Mesenchymal stem cell (in vitro differentiated cells and primary cell): ENCODE data around the gene SETX. TPM values are rescaled to one million over a fixed set of nuclear protein-coding genes. Genes with fewer than 3 reads are reported as not detected.

Experiments
- DNase-seq: peaks from one replicate; pipeline ENCODE4 v3.0.0-alpha.2; 2013
- H2AFZ ChIP-seq: one replicate; pipeline ENCODE4 v1.6.1; 2013; ENCODE audit warnings: low read depth, mild to moderate bottlenecking, control low read depth, inconsistent platforms, low read length, moderate library complexity
- H2AK5ac ChIP-seq: 2 replicates; pipeline ENCODE4 v1.6.1; 2013; ENCODE audit warnings: low read length, moderate library complexity, mild to moderate bottlenecking, inconsistent platforms; ENCODE audit not compliant: severe bottlenecking
- H2BK120ac ChIP-seq: one replicate; pipeline ENCODE4 v1.6.1; 2013; ENCODE audit warnings: low read depth, mild to moderate bottlenecking, inconsistent platforms, low read length, moderate library complexity
- H2BK12ac ChIP-seq, 2 experiments: one replicate each; pipeline ENCODE4 v1.6.1; 2013; ENCODE audit warnings: inconsistent platforms in 2 of 2, low read length in 2 of 2, mild to moderate bottlenecking in 2 of 2, moderate library complexity in 2 of 2, control low read depth in 1 of 2
- H2BK15ac ChIP-seq: one replicate; pipeline ENCODE4 v1.6.1; 2013; ENCODE audit warnings: mild to moderate bottlenecking, low read depth, inconsistent platforms; ENCODE audit not compliant: poor library complexity, severe bottlenecking
- H2BK5ac ChIP-seq: 2 replicates; pipeline ENCODE4 v1.6.1; 2013; ENCODE audit warnings: low read depth, mild to moderate bottlenecking, low read length, control low read depth, inconsistent platforms; ENCODE audit not compliant: poor library complexity, severe bottlenecking
- H3K14ac ChIP-seq, 2 experiments: one replicate each; pipeline ENCODE4 v1.6.1; 2013; ENCODE audit warnings: inconsistent platforms in 2 of 2, low read length in 2 of 2, control low read depth in 1 of 2, mild to moderate bottlenecking in 1 of 2, moderate library complexity in 1 of 2
- H3K18ac ChIP-seq, 2 experiments: one replicate each; pipeline ENCODE4 v1.6.1; 2013; ENCODE audit warnings: inconsistent platforms in 2 of 2, low read length in 2 of 2, control low read depth in 1 of 2, low read depth in 1 of 2, mild to moderate bottlenecking in 1 of 2
- H3K23ac ChIP-seq, 2 experiments: one replicate each; pipeline ENCODE4 v1.6.1; 2013; ENCODE audit warnings: inconsistent platforms in 2 of 2, low read length in 2 of 2, mild to moderate bottlenecking in 2 of 2, moderate library complexity in 2 of 2, control low read depth in 1 of 2
- H3K27ac ChIP-seq: 2 replicates; pipeline ENCODE4 v1.5.1; 2013; ENCODE audit warnings: mild to moderate bottlenecking, moderate library complexity, low read length, control low read depth, inconsistent platforms; ENCODE audit not compliant: poor library complexity, severe bottlenecking
- H3K27me3 ChIP-seq, 2 experiments: 2 replicates each; pipeline versions ENCODE4 v1.6.1 to v1.7.0; 2013; ENCODE audit warnings: low read length in 2 of 2, mild to moderate bottlenecking in 2 of 2, moderate library complexity in 2 of 2, control low read depth in 1 of 2, inconsistent platforms in 1 of 2; ENCODE audit not compliant: control insufficient read depth in 1 of 2, insufficient read depth in 1 of 2
- H3K36me3 ChIP-seq, 2 experiments: 2 replicates each; pipeline versions ENCODE4 v1.6.1 to v1.7.0; 2013; ENCODE audit warnings: low read length in 2 of 2, control low read depth in 1 of 2, inconsistent platforms in 1 of 2, low read depth in 1 of 2, mild to moderate bottlenecking in 1 of 2; ENCODE audit not compliant: insufficient read depth in 2 of 2, control insufficient read depth in 1 of 2
- H3K4ac ChIP-seq, 2 experiments: one replicate each; pipeline ENCODE4 v1.6.1; 2013; ENCODE audit warnings: inconsistent platforms in 2 of 2, low read length in 2 of 2, mild to moderate bottlenecking in 2 of 2, moderate library complexity in 2 of 2, control low read depth in 1 of 2, low read depth in 1 of 2
- H3K4me1 ChIP-seq: 2 replicates; pipeline ENCODE4 v1.6.1; 2013; ENCODE audit warnings: low read depth, low read length, control low read depth; ENCODE audit not compliant: control insufficient read depth, insufficient read depth
- H3K4me2 ChIP-seq: 2 replicates; pipeline ENCODE4 v1.6.1; 2013; ENCODE audit warnings: low read length, mild to moderate bottlenecking, inconsistent platforms; ENCODE audit not compliant: poor library complexity, severe bottlenecking
- H3K4me3 ChIP-seq, 2 experiments: 2 replicates each; pipeline versions ENCODE4 v1.5.1 to v1.7.0; 2013; ENCODE audit warnings: low read length in 2 of 2, mild to moderate bottlenecking in 2 of 2, control low read depth in 1 of 2, low read depth in 1 of 2; ENCODE audit not compliant: insufficient read depth in 1 of 2
- H3K79me1 ChIP-seq: replicated peaks from 2 replicates; pipeline ENCODE4 v1.6.1; 2013; ENCODE audit warnings: mild to moderate bottlenecking, control low read depth, low read length, inconsistent platforms; ENCODE audit not compliant: poor library complexity, severe bottlenecking
- H3K9ac ChIP-seq: 2 replicates; pipeline ENCODE4 v1.7.0; 2013; ENCODE audit warnings: mild to moderate bottlenecking, low read length, moderate library complexity
- H3K9me3 ChIP-seq: 2 replicates; pipeline ENCODE4 v1.7.0; 2013; ENCODE audit warnings: mild to moderate bottlenecking, low read length; ENCODE audit not compliant: control insufficient read depth
- H4K8ac ChIP-seq: one replicate; pipeline ENCODE4 v1.6.1; 2013; ENCODE audit warnings: inconsistent platforms, mild to moderate bottlenecking, low read length, moderate library complexity
- H4K91ac ChIP-seq: one replicate; pipeline ENCODE4 v1.6.1; 2013; ENCODE audit warnings: mild to moderate bottlenecking, low read length, inconsistent platforms
- WGBS: methylation state at CpG from one replicate; pipeline ENCODE4 v1.1.7; 2013; ENCODE audit warnings: mixed read lengths; 5-methylcytosine and 5-hydroxymethylcytosine counted together
- polyA plus RNA-seq, 2 experiments: library from polyadenylated mRNA; stranded (reverse); fragments of 200-250 nt; gene quantifications; one replicate each; pipeline ENCODE4 v1.2.3, GENCODE V29; 2013

Gene SETX, protein sequence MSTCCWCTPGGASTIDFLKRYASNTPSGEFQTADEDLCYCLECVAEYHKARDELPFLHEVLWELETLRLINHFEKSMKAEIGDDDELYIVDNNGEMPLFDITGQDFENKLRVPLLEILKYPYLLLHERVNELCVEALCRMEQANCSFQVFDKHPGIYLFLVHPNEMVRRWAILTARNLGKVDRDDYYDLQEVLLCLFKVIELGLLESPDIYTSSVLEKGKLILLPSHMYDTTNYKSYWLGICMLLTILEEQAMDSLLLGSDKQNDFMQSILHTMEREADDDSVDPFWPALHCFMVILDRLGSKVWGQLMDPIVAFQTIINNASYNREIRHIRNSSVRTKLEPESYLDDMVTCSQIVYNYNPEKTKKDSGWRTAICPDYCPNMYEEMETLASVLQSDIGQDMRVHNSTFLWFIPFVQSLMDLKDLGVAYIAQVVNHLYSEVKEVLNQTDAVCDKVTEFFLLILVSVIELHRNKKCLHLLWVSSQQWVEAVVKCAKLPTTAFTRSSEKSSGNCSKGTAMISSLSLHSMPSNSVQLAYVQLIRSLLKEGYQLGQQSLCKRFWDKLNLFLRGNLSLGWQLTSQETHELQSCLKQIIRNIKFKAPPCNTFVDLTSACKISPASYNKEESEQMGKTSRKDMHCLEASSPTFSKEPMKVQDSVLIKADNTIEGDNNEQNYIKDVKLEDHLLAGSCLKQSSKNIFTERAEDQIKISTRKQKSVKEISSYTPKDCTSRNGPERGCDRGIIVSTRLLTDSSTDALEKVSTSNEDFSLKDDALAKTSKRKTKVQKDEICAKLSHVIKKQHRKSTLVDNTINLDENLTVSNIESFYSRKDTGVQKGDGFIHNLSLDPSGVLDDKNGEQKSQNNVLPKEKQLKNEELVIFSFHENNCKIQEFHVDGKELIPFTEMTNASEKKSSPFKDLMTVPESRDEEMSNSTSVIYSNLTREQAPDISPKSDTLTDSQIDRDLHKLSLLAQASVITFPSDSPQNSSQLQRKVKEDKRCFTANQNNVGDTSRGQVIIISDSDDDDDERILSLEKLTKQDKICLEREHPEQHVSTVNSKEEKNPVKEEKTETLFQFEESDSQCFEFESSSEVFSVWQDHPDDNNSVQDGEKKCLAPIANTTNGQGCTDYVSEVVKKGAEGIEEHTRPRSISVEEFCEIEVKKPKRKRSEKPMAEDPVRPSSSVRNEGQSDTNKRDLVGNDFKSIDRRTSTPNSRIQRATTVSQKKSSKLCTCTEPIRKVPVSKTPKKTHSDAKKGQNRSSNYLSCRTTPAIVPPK (N-terminal part only)
- 19.3 TPM for polyA plus RNA-seq (2013, experiment 1 of 2)
- polyA plus RNA-seq (2013, experiment 2 of 2) = 18.5 TPM

DNA sequence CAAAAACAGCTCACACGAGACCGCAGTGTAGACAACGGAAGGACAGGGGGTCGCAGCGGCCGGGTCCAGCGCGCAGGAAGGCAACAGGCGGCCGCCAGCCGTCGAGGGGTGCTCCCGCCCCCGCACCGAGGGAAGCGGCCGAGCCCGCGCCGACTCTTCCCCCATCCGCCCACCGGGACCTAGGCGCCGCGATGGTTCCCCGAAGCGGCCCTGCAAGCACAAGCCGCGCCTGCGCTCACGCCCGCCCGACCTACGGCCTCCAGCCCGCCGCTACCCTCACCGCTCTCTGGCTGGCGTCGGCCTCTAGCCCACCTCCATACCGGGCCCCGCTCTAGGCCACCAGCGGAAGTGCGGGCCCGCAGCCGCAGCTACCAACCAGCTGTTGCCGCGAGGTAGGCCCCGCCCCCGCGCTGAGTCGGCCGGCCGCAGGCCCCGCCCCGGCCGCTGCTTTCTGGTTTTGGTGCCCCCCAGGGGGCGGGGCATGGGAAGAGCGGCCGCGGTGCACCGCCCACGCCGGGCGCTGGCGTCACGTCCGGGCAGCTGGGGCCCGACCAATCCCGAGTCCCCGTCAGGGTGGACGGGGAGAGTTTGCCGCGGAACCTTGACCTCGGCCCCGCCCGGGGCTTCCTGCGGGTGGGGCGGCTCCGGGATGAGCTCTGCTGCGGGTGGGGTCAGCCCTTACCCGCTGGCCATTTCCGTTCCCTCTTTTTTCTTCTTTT is at the start of gene SETX:
SETX (minus strand) TSS at position 350 of the 719 bp plus-strand sequence. CDS start 5,558 bp downstream, outside the sequence.
- peak within 1 kb of the TSS; percentile 98 for H4K8ac ChIP-seq
- H3K23ac ChIP-seq = peak within 1 kb of the TSS; percentile 34 to 97
- peak within 1 kb of the TSS; percentile 91 to 99 for H3K4me3 ChIP-seq
- peak; percentile 96 for DNase-seq
- peak within 1 kb of the TSS in 1 of 2 experiments; percentile 97 for H3K14ac ChIP-seq
- H2BK12ac ChIP-seq = peak within 1 kb of the TSS; percentile 23 to 75
- H3K79me1 ChIP-seq = peaks cover 4% of the 10 kb centered on the region
- peaks cover 4 to 36% of the 10 kb centered on the region in 2 experiments for H3K36me3 ChIP-seq
- peak within 1 kb of the TSS; percentile 98 for H3K9ac ChIP-seq
- peak within 1 kb of the TSS; percentile 56 for H3K27ac ChIP-seq
- WGBS = under 1% methylated on average over 72 of the region's 82 CpGs
- peak within 1 kb of the TSS; percentile 97 for H2BK15ac ChIP-seq
- H3K4ac ChIP-seq = peak within 1 kb of the TSS; percentile 90 to 98
- H3K27me3 ChIP-seq = no peaks in the 10 kb centered on the region
- H2BK5ac ChIP-seq = peak within 1 kb of the TSS; percentile 89
- H3K9me3 ChIP-seq = no peaks in the 10 kb centered on the region
- peak within 1 kb of the TSS; percentile 99 for H4K91ac ChIP-seq
- H2AFZ ChIP-seq = peak within 1 kb of the TSS; percentile 92
- peak within 1 kb of the TSS; percentile 85 for H2BK120ac ChIP-seq
- peak within 1 kb of the TSS; percentile 100 for H3K18ac ChIP-seq
- peaks cover 8% of the 10 kb centered on the region for H3K4me1 ChIP-seq
- H2AK5ac ChIP-seq = peak within 1 kb of the TSS; percentile 88
- peak within 1 kb of the TSS; percentile 93 for H3K4me2 ChIP-seq

DNA sequence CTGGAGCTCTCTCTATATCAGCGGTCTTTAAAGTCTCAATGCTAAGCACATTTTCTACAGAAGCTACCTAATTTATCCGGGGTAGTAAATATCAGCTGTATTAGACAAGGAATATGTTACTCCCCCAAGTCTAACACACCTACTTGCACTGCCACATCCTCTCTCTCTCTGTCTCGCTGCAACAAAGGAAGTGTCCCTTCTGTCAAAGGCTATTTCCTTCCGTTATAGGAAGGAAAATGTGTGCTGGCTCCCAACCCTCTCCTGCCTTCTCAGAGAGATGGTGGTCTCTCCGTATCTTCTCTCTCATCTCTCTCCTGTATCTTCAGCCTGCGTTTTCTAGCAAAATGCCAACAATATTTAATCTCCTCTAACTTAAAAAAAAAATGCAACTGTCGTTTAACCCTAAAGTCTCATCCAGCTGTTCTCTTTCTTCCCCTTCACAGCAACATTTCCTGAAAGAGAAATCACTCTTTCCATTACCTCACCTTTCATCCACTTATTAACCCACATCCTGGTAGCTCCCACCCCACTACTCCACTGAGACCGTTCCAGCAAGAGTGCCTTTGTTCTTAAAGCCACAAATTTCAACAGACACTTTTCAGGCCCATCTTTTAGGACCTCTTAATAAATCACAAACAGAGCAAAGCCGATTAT is 49.6 kb upstream of the SETX start:
- H2BK12ac ChIP-seq = no peak overlapping the region
- H3K27ac ChIP-seq = no peak overlapping the region
- no peak overlapping the region for H2BK15ac ChIP-seq
- no peak overlapping the region for H2AK5ac ChIP-seq
- H3K23ac ChIP-seq = no peak overlapping the region
- no peak overlapping the region for H2BK5ac ChIP-seq
- no peak overlapping the region for H3K14ac ChIP-seq
- no peak overlapping the region for H3K18ac ChIP-seq
- H3K27me3 ChIP-seq = peaks cover 4% of the 10 kb centered on the region in 2 experiments
- DNase-seq = peak; percentile 26
- H4K8ac ChIP-seq = no peak overlapping the region
- peaks cover 0 to 30% of the 10 kb centered on the region in 2 experiments for H3K36me3 ChIP-seq
- peaks cover 20% of the 10 kb centered on the region for H3K79me1 ChIP-seq
- H2AFZ ChIP-seq = no peak overlapping the region
- H3K4ac ChIP-seq = no peak overlapping the region
- peak overlapping the region; percentile 11 for H3K9ac ChIP-seq
- H2BK120ac ChIP-seq = no peak overlapping the region
- H4K91ac ChIP-seq = no peak overlapping the region
- no peaks in the 10 kb centered on the region for H3K9me3 ChIP-seq
- WGBS = 86% methylated on average over 9 of the region's 9 CpGs
- H3K4me1 ChIP-seq = peaks cover 7% of the 10 kb centered on the region
- H3K4me2 ChIP-seq = no peak overlapping the region
- no peak overlapping the region for H3K4me3 ChIP-seq

DNA sequence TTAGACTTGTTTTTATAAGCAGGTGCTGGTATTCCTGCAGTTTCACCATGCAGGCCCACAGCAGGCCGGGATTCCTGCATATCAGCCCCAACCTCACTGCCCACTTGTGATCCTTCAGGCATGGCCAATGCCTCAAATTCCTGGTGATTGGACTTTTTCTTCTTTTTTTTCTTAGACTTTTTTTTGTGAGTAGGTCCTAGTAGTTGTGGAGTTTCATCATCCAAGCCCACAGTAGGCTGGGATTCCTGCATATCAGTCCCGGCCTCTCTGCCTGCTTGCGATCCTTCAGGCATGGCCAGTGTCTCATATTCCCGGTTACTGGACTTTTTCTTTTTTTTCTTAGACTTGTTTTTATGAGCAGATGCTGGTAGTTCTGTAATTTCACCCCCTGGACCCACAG is 47.0 kb upstream of the SETX start:
- no peak overlapping the region for H3K23ac ChIP-seq
- H2BK15ac ChIP-seq = no peak overlapping the region
- no peaks in the 10 kb centered on the region for H3K9me3 ChIP-seq
- H3K18ac ChIP-seq = no peak overlapping the region
- no peak overlapping the region for H4K8ac ChIP-seq
- no peak overlapping the region for H3K9ac ChIP-seq
- H3K14ac ChIP-seq = no peak overlapping the region
- no peak overlapping the region for H3K4me2 ChIP-seq
- no peak overlapping the region for H2AK5ac ChIP-seq
- 98% methylated on average over 4 of the region's 4 CpGs for WGBS
- no peak overlapping the region for H3K4ac ChIP-seq
- H2BK12ac ChIP-seq = no peak overlapping the region
- H2BK120ac ChIP-seq = no peak overlapping the region
- peak overlapping the region; percentile 27 for H3K27ac ChIP-seq
- no peak overlapping the region for H3K4me3 ChIP-seq
- peak overlapping the region; percentile 22 for H2BK5ac ChIP-seq
- no peak overlapping the region for H4K91ac ChIP-seq
- H2AFZ ChIP-seq = no peak overlapping the region
- peaks cover 15 to 52% of the 10 kb centered on the region in 2 experiments for H3K36me3 ChIP-seq
- peaks cover 6% of the 10 kb centered on the region for H3K4me1 ChIP-seq
- H3K27me3 ChIP-seq = no peaks in the 10 kb centered on the region
- DNase-seq = no peak
- H3K79me1 ChIP-seq = peaks cover 22% of the 10 kb centered on the region
